GM19324 (cell line): ENCODE results near the gene RPTOR.
"Not testable (repeated sequence)": the region's sequence is repeated elsewhere in the genome, so short reads cannot be mapped to it uniquely, and the experiment has no call there.

Experiments
- ATAC-seq: cut with Tn5 transposase; IDR thresholded peaks from one replicate; pipeline ENCODE4 v1.9.1; 2021; ENCODE audit warnings: mild to moderate bottlenecking, moderate library complexity; ENCODE audit not compliant: unreplicated experiment, low FRiP score

The RPTOR gene, protein sequence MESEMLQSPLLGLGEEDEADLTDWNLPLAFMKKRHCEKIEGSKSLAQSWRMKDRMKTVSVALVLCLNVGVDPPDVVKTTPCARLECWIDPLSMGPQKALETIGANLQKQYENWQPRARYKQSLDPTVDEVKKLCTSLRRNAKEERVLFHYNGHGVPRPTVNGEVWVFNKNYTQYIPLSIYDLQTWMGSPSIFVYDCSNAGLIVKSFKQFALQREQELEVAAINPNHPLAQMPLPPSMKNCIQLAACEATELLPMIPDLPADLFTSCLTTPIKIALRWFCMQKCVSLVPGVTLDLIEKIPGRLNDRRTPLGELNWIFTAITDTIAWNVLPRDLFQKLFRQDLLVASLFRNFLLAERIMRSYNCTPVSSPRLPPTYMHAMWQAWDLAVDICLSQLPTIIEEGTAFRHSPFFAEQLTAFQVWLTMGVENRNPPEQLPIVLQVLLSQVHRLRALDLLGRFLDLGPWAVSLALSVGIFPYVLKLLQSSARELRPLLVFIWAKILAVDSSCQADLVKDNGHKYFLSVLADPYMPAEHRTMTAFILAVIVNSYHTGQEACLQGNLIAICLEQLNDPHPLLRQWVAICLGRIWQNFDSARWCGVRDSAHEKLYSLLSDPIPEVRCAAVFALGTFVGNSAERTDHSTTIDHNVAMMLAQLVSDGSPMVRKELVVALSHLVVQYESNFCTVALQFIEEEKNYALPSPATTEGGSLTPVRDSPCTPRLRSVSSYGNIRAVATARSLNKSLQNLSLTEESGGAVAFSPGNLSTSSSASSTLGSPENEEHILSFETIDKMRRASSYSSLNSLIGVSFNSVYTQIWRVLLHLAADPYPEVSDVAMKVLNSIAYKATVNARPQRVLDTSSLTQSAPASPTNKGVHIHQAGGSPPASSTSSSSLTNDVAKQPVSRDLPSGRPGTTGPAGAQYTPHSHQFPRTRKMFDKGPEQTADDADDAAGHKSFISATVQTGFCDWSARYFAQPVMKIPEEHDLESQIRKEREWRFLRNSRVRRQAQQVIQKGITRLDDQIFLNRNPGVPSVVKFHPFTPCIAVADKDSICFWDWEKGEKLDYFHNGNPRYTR (N-terminal part only)

DNA sequence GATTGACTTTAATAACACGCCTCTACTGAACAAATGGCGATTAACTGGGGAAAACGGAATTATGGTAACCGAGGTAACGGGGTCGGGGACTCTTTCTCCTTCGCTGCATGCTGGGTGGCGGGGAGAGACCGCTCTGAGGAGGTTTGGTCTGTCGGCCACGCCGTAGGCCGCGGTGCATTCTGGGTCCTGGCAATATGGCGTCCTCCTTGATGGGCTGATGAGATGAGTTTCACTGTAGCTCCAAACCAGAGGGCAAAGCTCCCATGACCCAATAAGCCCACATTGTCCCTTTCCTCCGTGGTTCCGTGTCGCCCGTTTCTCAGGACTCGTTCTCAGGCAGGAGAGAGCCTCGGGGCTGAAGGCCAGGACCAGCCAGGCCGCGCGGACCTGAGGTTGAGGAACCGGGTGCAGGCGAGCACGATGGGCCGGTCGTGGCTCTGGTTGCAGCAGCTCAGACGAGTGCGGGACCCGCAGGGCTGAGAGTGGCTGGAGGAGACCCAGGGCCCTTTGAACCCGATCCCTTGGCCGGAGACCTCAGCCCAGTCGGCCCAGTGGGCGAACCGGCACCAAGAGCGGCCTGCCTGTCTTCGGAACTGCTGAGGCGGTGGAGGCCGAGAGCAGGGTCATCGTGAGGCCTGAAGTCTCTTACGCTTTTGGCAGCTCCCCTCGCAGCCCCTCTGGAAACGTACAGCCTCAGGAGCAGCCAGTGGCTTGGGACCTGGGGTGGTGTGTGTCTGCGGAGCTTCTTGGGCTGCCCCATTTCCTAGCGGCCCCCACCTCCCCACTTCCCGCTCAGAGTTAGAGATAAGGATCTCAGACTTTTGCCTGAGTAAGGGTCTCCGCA is at the start of gene RPTOR:
Gene RPTOR (plus strand): TSS at position 184 of the 844 bp plus-strand sequence. CDS start 792 bp downstream, outside the sequence.
- ATAC-seq: peak; percentile 69

DNA sequence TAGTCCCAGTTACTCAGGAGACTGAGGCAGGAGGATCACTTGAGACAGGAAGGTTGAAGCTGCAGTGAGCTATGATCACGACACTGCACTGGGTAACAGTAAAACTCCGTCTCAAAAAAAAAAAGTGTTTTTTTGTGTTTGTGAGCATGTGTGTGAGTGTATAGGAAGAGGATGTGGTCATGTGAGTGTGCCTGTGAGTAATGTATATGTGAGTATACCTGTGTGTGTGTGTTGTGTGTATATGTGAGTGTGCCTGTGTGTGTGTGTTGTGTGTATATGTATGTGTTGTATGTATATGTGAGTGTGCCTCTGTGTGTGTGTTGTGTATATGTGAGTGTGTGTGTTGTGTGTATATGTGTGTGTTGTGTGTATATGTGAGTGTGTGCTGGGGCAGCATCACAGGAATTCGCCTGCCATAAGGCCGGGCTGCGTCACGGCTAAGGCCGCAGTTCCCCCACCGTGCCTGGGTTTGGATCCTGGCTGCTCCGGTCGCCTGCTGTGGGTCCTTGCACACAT is 46.9 kb upstream of the RPTOR start:
- no peak for ATAC-seq

DNA sequence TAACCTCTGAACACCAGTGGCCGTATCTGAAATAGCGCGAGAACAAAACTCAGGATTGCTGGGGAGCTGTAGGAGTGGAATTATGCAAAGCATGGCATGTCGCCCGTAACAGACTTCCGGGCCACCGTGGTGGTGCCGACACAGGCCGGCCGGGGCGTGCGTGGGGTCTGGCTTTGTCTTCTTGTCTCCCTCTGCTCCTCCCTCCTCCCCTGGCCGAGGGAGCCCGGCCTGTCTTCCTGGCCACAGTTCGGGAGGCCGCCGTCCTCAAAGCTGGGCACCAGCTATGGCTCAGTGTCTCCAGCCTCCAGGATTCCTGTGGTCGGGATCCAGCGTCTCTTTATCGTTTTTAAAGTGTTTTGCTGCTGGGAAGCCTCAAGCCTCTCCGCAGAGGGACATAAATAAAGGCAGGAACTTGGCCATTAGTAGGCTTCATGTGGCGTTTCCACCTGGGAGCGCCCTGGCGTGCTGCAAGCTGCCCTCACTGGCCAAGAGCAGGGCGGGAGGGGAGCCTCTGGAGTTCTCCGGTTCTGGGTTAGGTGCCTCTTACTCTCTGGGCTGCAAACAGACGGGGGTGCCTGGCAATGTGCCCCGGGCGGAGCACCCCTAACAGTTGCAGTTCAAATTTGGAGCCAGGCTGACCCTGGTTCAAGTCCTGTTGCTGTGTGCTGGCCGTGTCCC is 46.3 kb upstream of the RPTOR start:
- ATAC-seq: no peak

DNA sequence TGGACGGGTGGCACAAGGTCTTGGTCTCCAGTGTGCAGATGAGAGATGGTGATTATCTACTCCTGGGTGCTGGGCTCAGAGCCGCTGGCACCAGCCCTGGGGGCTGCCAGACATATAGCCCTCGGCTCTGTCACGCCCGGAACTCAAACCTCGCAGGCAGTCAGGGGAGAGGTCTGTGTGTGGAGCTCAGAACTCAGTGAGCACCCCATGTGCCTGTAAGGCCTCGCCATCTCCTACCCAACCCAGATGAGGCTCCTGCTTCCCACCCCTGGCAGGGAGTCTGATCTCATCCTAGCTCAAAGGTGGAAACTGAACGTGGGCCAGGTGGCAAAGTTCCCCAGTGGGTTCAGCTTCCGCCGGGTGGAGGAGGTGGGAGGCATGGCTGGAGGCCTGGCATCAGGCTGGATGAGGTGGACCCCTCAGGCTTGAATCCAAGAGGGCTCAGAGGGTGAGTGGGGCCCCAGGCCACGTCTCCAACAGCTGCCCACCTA is 45.7 kb upstream of the RPTOR start:
- no peak for ATAC-seq

DNA sequence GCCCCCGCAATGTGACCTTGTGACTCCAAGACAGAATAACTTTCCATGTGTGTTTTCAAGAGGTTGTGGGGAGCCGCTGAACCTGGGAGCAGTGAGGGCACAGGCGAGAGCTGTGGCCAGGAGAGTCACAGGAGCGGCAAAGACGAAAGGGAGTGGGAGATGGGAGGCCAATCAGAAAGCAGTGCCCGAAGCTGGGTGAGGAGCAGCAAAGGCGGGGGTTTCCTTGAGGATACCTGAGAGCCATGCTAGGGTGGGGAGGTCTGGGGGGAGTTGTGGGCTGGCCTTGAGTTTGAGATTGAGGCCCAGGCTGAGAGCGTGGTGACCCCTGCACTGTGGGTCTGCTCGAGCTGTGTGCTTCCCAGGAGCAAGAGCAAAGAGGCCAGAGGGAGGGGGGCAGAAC is 45.1 kb upstream of the RPTOR start:
- ATAC-seq: no peak

DNA sequence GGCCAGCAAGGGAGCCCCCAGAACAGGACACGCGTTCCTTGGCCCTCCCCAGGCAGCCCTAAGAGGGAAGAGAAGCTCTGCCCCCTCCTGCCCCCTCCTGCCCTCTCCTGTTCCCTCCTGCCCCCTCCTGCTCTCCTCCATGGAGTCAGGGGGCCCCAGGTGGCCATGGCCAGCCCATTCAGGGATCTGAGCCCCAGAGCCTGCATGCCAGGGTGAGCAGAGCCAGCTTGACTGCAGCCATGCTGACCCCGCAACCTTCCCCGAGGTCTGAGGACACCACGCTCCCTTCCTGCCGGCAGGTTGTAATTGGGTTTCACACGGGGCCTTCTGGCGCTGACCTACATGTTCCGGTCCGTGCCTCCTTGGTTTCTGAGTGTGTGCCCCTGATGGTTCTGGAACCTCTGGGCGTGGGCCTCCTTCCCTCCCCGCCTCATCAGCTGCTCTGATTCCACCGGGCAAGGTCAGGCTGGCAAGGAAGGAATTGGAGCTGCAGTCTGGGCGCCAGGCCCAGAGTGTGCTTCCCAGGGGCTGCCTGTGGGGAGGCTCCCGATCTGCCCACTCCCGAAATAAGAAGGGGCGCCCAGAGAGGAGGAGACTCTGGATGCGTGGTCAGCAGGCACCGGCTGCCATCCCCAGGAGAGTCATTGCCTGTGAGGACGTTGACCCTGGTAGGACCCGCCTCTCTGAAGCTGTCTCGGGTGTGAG is 44.5 kb upstream of the RPTOR start:
- no peak for ATAC-seq

DNA sequence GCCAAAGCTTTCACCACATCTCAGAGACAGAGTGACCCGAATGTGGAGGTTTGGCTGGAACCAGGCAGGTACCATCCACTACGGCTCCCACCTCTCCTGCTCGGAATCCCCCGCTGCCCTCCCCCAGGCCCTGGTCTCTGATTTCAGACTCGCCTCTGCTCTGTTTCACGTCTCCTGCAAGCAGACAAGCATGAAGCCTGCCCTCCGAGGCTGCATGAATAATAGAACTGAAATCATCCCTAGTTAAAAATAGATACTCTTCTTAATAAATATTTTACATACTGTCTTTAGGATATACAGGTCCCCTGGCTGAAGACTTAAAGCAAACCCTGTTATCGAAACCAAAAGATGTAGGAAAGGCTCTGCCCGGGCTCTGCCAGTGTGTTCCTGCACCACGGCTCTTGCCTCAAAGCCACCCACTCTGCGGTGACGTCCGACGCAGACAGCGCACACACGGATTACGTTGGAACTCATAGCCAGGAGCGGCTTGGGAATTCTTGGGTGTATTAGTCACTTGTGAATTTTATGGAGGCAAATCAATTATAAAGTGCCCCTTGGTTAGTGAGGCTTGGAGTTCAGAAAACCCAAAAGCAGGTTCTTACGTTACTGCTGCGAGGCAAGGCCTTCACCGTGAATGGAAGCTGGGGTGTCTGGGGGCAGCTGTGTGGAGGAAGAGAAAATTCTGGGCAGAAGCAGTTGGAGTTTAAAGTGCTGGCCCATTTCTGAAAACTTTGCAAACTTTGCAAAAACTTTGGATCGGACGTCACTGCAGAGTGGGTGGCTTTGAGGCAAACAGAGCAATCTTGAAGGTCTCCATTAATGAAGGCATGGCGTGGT is 42.7 kb upstream of the RPTOR start:
- ATAC-seq: no peak

DNA sequence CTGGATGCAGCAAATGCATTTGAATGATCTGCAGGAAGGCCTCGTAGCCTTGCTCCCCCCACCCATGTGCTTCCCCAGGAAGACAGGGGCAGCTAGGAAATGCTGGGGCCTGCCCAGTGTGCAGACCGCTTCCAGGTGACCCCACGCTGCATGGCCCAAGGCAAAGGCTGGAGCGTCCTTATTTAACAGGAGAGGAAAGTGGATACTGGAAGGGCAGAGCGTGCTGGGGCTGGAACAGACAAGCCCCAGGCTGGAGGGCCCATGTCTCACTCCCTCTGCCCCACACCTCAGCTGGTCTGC is 42.1 kb upstream of the RPTOR start:
- no peak for ATAC-seq

DNA sequence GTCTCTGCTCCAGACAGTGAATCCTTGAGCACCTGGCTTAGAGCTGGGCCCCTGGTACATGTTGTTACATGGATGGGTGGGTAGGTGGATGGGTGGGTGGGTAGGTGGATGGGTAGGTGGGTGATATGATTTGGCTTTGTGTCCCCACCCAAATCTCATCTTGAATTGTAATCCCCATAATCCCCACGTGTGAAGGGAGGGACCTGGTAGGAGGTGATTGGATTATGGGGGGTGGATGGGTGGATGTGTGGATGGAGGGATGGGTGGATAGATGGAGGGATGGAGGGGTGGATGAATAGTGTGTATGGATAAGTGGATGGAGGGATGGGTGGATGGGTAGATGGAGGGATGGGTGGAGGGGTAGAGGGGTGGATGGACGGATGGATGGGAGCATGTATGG is 41.6 kb upstream of the RPTOR start:
- no peak for ATAC-seq

DNA sequence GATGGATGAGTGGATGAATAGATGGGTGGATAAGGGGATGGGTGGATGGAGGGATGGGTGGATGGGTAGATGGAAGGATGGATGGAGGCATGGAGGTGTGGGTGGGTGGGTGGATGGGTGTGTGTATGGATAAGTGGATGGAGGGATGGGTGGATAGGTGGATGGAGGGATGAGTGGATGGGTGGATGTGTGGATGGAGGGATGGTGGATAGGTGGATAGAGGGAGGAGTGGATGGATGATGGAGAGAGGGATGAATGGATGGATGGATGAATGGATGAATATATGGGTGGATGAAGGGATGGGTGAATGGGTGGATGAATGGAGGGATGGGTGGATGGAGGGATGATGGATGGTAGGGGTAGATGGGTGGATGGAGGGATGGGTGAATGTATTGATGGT is 40.7 kb upstream of the RPTOR start:
- ATAC-seq: no peak

DNA sequence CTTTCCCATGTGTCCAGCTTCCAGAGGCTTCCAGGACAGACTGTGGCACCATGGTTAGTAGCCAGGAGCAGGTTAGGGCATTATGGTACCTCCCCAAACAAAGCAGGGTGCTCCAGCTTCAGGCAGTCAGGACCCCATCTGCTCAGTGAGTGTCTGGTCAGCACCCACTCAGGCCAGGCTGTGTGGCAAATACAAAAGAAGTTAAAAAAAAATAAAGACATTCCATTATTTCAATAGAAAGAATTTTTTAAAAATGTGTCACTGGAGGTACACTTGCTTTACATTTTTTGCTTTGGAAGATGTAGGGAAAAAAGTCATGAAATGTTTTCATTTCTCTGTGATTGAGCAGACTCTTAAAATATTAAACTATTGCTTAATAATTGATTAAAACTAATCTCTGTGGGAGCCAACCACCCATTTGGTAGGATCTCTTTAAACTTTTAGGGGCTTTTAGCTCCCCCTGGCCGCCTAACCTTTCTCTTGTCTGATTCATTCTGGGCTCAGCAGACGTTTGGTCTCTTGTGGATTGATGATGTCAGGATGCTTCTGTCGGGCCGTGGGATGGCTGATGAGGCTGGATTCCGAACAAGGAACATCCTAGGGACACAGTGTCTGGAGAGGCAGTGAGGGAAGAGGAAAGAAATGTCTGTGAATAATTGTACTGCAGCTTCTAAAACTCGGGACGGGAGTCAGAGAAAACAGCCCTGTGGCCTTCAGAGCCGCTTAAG is 39.8 kb upstream of the RPTOR start:
- no peak for ATAC-seq

DNA sequence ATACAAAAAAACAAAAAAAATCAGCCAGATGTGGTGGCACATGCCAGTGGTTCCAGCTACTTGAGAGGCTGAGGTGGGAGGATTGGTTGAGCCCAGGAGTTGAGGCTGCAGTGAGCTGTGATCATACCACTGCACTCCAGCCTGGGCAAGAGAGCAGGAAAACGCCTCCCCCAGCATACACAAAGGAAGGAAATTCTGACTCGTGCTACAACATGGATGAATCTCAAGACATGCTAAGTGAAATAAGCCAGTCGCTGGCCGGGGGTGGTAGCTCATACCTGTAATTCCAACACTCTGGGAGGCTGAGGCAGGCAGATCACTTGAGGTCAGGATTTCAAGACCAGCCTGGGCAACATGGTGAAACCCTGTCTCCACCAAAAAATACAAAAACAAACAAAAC is 37.5 kb upstream of the RPTOR start:
- ATAC-seq: not testable (repeated sequence)

DNA sequence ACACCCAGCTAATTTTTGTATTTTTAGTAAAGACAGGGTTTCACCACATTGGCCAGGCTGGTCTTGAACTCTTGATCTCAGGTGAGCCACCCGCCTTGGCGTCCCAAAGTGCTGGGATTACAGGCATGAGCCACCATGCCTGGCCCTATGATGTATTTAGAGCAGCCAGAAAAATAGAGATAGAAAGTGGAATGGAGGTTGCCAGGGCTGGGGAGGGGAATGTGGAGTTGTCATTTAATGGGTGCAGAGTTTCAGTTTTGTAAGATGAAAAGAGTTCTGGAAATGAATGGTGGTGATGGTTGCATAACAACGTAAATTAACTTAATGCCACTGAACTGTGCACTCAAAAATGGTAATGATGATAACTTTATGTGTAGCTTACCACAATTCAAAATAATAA is 36.7 kb upstream of the RPTOR start:
- ATAC-seq: no peak

DNA sequence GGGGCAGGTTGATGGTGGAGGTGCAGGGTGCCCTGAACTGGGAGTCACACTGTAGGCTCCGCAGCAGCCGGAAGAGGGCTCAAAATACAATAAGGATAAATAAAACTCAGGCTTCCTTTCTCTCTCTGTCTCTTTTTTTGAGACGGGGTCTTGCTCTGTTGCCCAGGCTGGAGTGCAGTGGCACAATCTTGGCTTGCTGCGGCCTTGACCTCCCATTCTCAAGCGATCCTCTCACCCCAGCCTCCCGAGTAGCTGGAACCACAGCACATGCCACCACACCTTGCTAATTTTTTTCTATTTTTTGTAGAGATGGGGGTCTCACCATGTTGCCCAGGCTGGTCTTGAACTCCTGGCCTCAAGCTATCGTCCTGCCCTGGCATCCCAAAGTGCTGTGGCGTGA is 35.3 kb upstream of the RPTOR start:
- ATAC-seq: no peak

DNA sequence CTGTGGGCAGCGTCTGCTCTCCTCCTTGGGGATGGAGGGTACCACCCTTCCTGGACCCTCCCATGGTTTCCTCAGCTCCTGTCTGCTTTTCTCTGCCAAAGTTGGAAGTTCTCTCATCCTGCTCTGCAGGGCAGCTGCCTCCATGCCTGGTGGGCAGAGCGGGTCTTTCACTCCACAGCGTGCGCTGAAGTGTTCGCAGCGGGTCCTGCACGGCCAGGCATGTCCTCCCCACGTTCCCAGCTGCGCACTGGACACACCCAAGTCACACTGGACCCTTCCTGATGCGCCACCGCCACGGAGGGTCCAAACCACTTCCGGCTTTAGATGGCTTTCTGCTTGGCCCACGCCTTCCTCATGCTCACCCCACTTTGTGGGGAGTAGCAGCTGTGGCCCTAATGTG is 34.5 kb upstream of the RPTOR start:
- ATAC-seq: no peak

DNA sequence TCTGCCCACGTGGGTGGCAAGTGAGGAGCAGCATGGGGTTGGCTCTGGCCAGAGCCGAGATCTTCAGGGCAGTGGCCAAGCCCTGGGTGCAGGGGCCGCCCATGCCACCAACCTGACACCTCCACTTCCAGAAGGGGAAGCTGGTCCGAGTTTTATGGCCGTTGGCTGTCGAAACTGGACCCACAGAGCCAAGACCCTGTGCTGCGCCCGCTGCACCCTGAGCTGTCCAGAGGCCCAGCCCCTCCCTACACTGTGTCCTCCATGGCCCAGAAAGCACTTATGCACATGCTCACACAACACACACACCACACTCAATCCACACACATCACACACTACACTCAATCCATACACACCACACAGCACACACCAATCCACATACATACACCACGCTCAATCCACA is 33.9 kb upstream of the RPTOR start:
- ATAC-seq: no peak
